Neutrophil (primary cell): Measurements from ENCODE around the gene CCDC88A.

Source experiments
- H3K27ac ChIP-seq: fragments of 200-600 bp; sonication (generic); 2 replicates; pipeline ENCODE4 v1.5.1; 2016; ENCODE audit warnings: mild to moderate bottlenecking, moderate library complexity
- H3K27me3 ChIP-seq: fragments of 200-600 bp; sonication (generic); 2 replicates; pipeline ENCODE4 v1.6.0; 2016; ENCODE audit warnings: mild to moderate bottlenecking
- H3K36me3 ChIP-seq: fragments of 200-600 bp; sonication (generic); 2 replicates; pipeline ENCODE4 v1.5.1; 2017
- H3K4me1 ChIP-seq, 2 experiments: fragments of 200-600 bp in 1 of 2; sonication (generic) in 1 of 2; 1 replicate in 1 of 2; 2 replicates in 1 of 2; pipeline versions ENCODE4 v1.5.1 to v1.6.1; 2013 to 2016; ENCODE audit warnings: low read depth in 1 of 2, low read length in 1 of 2, mild to moderate bottlenecking in 1 of 2, moderate library complexity in 1 of 2; ENCODE audit not compliant: control insufficient read depth in 1 of 2, insufficient read depth in 1 of 2
- H3K4me3 ChIP-seq, 2 experiments: fragments of 200-600 bp in 1 of 2; sonication (generic) in 1 of 2; 1 replicate in 1 of 2; 2 replicates in 1 of 2; pipeline ENCODE4 v1.5.1; 2013 to 2016; ENCODE audit warnings: low read depth in 1 of 2, low read length in 1 of 2, mild to moderate bottlenecking in 1 of 2, moderate library complexity in 1 of 2
- H3K9me3 ChIP-seq: fragments of 200-600 bp; sonication (generic); 2 replicates; pipeline ENCODE4 v1.5.1; 2016
- TF ChIP-seq, protein P1 (sequence below): fragments of 200-600 bp; sonication (generic); IDR thresholded peaks from 2 replicates; pipeline ENCODE4 v1.5.1; 2016; ENCODE audit warnings: antibody characterized with exemption

CCDC88A gene

GRCh38 chr2:55401124-55401523 is 18.5 kb downstream of the CCDC88A start:
- H3K36me3 ChIP-seq = no peaks in the 10 kb centered on the region
- H3K9me3 ChIP-seq = no peaks in the 10 kb centered on the region
- no peaks in the 10 kb centered on the region for H3K4me1 ChIP-seq
- H3K27ac ChIP-seq = no peak overlapping the region
- H3K27me3 ChIP-seq = no peaks in the 10 kb centered on the region
- TF ChIP-seq, protein P1, sequence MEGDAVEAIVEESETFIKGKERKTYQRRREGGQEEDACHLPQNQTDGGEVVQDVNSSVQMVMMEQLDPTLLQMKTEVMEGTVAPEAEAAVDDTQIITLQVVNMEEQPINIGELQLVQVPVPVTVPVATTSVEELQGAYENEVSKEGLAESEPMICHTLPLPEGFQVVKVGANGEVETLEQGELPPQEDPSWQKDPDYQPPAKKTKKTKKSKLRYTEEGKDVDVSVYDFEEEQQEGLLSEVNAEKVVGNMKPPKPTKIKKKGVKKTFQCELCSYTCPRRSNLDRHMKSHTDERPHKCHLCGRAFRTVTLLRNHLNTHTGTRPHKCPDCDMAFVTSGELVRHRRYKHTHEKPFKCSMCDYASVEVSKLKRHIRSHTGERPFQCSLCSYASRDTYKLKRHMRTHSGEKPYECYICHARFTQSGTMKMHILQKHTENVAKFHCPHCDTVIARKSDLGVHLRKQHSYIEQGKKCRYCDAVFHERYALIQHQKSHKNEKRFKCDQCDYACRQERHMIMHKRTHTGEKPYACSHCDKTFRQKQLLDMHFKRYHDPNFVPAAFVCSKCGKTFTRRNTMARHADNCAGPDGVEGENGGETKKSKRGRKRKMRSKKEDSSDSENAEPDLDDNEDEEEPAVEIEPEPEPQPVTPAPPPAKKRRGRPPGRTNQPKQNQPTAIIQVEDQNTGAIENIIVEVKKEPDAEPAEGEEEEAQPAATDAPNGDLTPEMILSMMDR = no peak
- no peak overlapping the region for H3K4me3 ChIP-seq

DNA sequence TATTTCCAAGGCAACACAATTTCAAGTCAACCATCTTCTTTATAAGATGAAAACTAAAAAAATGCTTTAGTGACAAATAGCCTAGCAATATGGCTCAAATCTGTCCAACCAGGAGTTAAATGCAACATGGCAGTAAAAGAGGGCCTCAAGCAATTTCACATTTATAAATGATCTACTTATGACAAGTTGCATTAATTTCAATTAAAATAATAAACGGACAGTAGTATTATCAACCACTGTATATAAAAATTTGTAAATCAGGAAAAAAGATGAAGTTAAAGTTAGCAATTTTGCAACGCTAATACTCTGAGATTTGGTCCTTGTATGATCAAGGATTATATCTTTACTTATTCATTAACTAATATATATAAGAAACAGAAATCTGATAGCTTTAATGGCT is 19.3 kb downstream of the CCDC88A start:
- Histone ChIP-seq H3K27me3 (no peaks in the 10 kb centered on the region), H3K4me1 (no peaks in the 10 kb centered on the region), H3K9me3 (no peaks in the 10 kb centered on the region), H3K36me3 (no peaks in the 10 kb centered on the region), H3K27ac (no peak overlapping the region), H3K4me3 (no peak overlapping the region)
- TF ChIP-seq, protein P1 = no peak

DNA sequence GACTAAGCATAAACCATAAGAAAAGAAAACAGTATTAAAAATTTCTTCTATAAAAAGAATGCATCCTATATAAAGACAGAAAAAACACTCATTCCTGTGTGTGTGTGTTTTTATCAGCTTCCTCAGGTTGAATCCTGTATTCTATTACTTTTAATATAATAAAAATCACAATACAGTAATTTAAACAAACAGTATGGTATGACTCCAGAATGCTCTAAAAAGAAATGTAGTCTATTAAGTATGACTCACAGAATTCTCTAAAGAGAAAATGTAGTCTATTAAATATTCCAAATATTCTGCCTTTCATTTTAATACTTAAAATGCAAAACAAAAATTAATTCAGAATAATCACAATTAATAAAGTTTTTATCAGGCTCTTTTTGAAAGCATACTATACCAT is 19.8 kb downstream of the CCDC88A start:
- Histone ChIP-seq H3K27ac (no peak overlapping the region), H3K9me3 (no peaks in the 10 kb centered on the region), H3K27me3 (no peaks in the 10 kb centered on the region), H3K36me3 (no peaks in the 10 kb centered on the region), H3K4me3 (no peak overlapping the region), H3K4me1 (no peaks in the 10 kb centered on the region)
- TF ChIP-seq, protein P1 = no peak

DNA sequence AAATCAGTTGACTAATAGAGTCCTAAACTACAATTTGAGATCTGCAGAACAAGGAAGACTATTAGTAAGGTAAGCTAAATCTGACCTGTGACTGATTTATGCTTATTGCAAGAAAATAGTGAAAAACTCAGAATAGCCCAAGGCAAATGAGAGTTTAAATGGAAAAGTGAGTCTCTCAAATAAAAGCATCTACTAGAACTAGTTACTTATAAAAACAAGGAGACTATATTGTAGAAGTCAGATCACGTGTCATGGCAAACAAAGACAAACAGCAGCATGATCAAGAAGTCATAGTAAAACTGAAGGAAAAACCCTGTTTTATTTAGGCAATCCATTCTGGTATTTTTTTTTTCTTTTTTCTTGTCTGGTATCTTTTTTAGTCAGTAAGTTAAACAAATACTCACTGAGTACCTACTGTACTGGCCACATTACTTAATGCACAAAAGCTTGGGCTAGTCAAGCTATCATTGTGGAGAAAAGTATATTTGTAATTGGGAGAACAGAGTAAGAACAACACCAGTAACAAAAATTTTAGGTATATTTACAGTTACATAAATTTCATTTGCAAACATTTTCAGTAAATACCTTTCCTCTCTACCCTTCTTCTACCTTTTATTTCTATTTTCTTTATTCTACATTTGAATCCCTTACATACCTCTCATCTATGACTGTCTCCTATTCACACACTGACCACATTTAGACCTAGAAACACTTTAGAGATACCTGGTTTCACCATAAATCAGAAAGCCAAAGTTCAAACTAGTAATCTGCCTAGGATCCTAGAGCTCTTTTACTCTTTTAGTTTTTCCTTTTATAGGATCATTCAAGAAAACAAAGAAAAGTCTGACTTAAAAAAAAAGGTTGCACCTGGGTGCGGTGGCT is 23.7 kb downstream of the CCDC88A start:
- H3K4me1 ChIP-seq = no peaks in the 10 kb centered on the region
- H3K27me3 ChIP-seq = no peaks in the 10 kb centered on the region
- no peak overlapping the region for H3K27ac ChIP-seq
- H3K4me3 ChIP-seq = no peak overlapping the region
- no peaks in the 10 kb centered on the region for H3K36me3 ChIP-seq
- no peaks in the 10 kb centered on the region for H3K9me3 ChIP-seq
- TF ChIP-seq, protein P1 = no peak

GRCh38 chr2:55391615-55392242 is 27.9 kb downstream of the CCDC88A start:
- peaks cover 0 to 5% of the 10 kb centered on the region in 2 experiments for H3K4me1 ChIP-seq
- no peaks in the 10 kb centered on the region for H3K9me3 ChIP-seq
- H3K4me3 ChIP-seq = no peak overlapping the region
- no peaks in the 10 kb centered on the region for H3K36me3 ChIP-seq
- no peaks in the 10 kb centered on the region for H3K27me3 ChIP-seq
- TF ChIP-seq, protein P1 = no peak
- no peak overlapping the region for H3K27ac ChIP-seq
